GM21367 (cell line): Measurements from ENCODE around the gene CYP2B6.
"Not testable (repeated sequence)": the region's sequence is repeated elsewhere in the genome, so short reads cannot be mapped to it uniquely, and the experiment has no call there.

Experiments used
- ATAC-seq: cut with Tn5 transposase; IDR thresholded peaks from one replicate; pipeline ENCODE4 v1.9.1; 2021; ENCODE audit not compliant: unreplicated experiment

CYP2B6 gene

DNA sequence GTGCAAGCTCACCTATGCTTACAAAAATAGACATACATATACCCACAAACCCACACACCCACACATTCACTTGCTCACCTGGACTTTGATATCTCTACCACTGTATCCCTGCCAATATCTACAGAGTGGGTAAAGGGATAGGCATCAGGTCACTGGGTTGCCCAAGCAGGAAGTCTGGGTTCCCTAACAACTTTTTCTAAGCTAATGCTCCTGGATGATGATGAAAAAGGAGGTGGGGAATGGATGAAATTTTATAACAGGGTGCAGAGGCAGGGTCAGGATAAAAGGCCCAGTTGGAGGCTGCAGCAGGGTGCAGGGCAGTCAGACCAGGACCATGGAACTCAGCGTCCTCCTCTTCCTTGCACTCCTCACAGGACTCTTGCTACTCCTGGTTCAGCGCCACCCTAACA lies at the start of gene CYP2B6:
TSS of gene CYP2B6 (plus strand) at position 311 of the 410 bp plus-strand sequence. CDS start at position 335, 24 bp downstream.
- no peak for ATAC-seq

DNA sequence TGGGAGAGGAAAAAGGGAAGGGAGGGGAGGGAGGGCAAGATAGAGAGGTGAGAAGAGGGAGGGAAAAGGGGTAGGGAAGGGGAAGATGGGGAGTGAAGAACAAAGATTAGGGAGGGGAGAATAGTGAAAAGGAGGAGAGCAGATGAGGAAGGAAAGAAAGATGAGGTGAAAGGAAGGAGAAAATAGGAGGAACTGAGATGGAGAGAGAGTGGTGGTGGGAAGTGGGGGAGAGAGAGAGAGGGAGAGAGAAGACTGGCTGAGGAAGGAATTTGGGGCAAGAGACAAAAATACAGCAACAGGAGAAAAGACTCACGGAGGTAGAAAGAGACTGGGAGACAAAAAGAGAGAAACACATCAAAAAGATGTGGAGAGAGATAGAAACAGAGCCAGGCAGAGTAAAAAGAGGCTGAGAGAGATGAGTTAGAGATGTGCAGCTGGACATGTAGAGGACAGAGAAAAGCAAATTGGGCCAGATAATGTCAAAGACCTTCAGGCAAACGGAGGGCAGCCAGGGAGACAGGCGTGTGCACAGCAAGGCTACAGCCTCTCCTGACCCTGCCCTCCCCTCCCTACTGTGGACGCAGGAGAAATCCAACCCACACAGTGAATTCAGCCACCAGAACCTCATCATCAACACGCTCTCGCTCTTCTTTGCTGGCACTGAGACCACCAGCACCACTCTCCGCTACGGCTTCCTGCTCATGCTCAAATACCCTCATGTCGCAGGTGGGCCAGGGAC lies 49.4 kb upstream of the CYP2B6 start:
- no peak for ATAC-seq

DNA sequence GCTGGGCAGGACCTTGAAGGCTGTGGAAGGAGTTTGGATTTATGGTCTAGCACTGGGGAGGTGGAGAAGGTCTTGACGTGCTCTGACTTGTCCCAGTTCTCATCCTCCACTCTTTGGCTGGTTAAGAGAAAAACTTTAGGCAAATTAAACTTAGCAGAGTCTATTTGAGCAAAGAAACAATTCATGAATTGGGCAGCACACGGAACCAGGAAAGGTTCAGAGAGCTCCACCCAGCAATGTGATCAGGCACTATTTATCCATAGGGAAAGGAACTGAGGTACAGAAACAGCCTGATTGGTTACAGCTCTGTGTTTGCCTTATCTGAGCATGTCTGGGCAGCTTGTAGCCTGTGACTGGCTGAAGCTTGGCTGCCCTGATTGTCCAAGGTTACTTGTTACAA lies 45.4 kb upstream of the CYP2B6 start:
- ATAC-seq: no peak

DNA sequence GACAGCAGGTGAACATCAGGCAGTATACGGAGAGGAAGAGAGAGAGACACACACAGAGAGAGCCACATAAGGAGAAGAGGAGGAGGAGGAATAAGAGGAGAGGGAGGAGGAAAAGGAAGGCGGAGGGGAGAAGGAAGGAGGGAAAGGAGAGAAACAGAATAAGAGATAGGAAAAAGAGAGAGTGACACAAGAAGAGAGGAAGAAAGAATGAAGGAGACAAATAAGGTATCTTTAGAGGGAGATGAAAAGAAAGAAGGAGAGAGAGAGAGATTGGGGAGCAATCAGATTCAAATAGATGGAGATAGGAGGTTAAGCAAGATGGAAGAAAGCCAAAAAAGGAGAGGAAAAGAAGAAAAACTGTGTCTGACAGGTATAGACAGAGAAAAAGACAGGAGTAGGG lies 44.0 kb upstream of the CYP2B6 start:
- ATAC-seq: no peak

DNA sequence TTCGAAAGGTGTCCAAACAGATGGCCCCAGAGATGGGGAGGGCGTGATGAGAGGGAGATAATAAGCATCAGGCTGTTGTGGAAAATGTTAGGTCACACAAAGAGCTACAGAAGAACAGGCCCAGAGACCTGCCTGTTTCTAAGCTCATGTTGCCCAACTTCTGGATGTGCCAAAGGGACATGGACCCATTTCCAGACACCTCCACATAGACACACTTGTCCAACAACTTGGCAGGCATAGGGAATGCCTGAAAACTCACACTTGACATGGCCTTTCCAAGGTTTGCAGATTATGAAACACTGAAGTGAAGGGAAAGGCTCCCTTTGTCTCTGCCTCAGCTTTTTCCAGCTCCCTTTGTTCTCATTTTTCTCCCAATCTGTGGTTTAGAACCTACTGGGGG lies 43.5 kb upstream of the CYP2B6 start:
- no peak for ATAC-seq

DNA sequence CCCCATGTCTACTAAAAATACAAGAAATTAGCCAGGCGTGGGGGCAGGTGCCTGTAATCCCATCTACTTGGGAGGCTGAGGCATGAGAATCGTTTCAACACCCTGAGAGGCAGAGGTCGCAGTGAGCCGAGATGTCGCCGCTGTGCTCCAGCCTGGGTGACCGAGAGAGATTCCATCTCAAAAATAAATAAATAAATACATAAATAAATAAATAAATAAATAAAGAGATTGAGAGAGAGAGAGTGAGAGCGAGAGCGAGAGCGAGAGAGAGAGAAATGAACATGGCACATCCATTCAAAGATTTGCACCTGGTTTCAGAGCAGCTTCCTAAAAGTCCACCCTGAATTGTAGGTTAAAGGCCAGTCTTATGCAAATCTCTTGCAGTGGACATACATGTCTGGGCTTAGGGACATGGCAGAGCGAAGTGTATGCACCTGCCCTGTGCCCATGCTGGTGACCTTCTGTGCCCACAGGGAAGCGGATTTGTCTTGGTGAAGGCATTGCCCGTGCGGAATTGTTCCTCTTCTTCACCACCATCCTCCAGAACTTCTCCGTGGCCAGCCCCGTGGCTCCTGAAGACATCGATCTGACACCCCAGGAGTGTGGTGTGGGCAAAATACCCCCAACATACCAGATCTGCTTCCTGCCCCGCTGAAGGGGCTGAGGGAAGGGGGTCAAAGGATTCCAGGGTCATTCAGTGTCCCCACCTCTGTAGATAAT lies 42.3 kb upstream of the CYP2B6 start:
- ATAC-seq: no peak

DNA sequence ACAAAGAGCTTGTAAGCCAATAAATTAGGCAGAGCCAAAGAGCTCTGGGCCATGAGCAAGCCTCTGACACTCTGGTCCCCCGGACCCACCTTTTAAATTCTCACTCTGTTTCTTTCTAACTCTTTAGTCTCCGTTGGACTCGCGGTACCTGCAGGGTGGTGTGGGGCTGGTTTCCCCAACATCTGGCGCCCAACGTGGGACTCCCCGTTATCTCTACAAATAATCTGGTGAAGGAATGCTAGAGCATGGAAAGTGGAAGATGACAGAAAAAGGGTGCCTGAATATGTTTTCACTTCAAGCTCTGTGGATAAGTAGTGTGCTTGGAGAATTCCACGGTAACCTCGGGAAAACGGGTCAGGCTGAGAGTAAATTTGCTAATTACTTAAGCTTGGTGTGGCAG lies 36.5 kb upstream of the CYP2B6 start:
- no peak for ATAC-seq

DNA sequence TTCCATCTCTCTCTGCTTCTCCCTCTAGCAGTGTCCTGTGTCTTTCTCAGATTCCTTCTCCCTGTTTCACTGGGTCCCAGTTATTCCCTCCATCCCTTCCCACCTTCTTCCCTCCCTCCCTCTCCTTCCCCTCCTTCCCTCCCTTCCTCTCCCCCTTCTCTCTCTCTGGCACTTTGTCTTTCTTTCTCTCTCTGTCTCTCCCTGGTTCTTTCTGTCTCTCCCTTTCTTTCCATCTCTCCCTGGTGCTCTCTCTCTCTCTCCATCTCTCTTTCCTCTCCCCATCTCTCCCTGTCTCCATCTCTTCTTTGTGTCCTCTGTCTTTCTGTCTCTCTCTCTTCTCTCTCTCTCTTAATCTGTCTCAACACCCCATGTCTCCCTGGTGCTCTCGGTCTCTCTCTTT lies 31.7 kb upstream of the CYP2B6 start:
- no peak for ATAC-seq

DNA sequence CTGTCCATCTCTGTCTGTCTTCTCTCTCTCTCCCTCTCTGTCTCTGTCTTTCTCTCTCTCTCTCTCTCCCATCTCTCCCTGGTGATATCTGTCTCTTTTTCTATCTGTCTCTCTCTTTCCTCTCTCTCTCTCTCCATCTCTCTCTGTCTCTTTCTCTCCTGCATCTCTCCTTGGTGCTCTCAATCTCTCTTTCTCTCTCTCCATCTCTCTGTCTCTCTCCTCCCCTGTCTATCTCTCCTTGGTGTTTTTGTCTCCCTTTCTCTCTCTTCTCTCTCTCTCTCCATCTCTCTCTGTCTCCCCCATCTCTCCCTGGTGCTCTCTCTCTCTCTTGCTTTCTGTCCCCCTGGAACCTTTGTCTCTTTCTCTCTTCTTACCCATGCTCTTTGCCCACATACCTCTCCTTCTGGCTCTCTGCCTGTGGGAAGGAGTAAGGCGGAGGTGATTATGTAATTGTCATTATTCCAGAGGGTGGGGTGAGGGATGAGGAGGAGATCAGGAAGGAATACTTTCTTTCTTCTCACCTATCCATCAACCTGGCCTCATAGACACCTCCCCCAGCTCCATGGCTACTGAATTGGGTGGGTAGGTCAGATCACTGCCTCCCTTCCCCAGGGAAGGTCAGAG lies 30.9 kb upstream of the CYP2B6 start:
- ATAC-seq: no peak

DNA sequence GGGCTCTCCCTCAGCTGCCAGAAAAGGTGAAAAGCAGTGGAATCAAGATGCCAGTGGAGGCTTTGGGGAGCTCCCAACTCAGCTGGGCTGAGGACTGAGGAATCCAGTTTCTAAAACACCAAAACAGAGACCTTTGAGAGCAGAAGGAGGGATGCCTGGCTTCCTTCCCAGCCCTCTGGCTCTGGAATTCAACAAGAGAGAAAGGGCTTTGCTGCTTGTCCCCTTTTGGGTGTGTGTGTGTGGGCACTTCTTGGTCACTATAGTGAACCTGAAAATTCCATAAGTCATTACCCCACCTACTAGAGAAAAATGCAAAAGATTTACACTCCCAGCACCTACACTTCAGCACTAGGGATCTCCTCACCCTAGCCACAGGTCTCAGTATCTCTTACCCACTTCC lies 30.3 kb upstream of the CYP2B6 start:
- ATAC-seq: no peak

DNA sequence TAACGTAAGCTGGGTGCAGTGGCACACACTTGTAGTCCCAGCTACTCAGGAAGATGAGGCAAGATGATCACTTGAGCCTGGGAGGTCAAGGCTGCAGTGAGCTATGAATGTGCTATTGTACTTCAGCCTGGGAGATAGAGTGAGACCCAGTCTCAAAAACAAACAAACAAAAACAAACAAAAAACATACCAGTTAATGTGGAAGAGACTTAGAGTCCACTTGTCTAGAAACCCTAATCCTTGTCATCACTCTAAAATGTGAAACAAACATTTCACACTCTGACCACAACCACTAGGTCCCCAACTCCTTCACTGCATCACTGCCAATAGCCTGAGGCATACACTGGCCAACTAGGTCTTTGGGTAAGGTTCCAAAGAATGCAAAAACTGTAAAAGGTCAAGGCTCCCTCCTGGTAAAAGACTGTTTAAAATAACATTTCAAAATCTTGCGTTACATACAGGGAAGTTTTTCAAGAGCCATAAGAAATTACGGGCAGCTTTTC lies 28.6 kb upstream of the CYP2B6 start:
- no peak for ATAC-seq

DNA sequence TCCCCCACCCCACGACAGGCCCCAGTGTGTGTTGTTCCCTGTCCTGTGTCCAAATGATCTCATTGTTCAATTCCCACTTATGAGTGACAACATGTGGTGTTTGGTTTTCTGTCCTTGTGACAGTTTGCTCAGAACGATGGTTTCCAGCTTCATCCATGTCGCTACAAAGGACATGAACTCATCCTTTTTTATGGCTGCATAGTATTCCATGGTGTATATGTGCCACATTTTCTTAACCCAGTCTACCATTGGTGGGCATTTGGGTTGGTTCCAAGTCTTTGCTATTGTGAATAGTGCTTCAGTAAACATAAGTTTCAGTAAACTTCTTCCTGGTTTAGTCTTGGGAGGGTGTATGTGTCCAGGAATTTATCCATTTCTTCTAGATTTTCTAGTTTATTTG lies 26.7 kb upstream of the CYP2B6 start:
- not testable (repeated sequence) for ATAC-seq

DNA sequence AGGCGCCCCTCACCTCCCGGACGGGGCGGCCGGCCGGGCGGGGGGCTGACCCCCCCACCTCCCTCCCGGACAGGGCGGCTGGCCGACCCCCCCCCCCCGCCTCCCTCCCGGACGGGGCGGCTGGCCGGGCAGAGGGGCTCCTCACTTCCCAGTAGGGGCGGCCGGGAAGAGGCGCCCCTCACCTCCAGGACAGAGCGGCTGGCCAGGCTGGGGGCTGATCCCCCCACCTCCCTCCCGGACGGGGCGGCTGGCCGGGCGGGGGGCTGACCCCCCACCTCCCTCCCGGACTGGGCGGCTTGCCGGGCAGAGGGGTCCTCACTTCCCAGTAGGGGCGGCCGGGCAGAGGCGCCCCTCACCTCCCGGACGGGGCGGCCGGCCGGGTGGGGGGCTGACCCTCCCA lies 25.7 kb upstream of the CYP2B6 start:
- not testable (repeated sequence) for ATAC-seq

DNA sequence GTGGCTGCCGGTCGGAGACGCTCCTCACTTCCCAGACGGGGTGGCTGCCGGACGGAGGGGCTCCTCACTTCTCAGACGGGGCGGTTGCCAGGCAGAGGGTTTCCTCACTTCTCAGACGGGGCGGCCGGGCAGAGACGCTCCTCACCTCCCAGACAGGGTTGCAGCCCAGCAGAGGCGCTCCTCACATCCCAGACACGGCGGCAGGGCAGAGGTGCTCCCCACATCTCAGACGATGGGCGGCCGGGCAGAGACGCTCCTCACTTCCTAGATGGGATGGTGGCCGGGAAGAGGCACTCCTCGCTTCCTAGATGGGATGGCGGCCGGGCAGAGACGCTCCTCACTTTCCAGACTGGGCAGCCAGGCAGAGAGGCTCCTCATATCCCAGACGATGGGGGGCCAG lies 24.5 kb upstream of the CYP2B6 start:
- ATAC-seq: not testable (repeated sequence)

DNA sequence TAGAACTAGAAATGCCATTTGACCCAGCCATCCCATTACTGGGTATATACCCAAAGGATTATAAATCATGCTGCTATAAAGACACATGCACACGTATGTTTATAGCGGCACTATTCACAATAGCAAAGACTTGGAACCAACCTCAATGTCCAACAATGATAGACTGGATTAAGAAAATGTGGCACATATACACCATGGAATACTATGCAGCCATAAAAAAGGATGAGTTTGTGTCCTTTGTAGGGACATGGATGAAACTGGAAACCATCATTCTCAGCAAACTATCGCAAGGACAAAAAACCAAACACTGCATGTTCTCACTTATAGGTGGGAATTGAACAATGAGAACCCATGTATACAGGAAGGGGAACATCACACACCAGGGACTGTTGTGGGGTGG lies 23.0 kb upstream of the CYP2B6 start:
- not testable (repeated sequence) for ATAC-seq

DNA sequence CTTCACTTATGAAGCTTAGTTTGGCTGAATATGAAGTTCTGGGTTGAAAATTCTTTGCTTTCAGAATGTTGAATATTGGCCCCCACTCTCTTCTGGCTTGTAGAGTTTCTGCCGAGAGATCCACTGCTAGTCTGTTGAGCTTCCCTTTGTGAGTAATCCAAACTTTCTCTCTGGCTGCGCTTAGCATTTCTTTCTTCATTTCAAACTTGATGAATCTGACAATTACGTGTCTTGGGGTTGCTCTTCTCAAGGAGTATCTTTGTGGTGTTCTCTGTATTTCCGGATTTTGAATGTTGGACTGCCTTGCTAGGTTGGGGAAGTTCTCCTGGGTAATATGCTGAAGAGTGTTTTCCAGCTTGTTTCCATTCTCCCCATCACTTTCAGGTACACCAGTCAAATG lies 21.4 kb upstream of the CYP2B6 start:
- not testable (repeated sequence) for ATAC-seq

DNA sequence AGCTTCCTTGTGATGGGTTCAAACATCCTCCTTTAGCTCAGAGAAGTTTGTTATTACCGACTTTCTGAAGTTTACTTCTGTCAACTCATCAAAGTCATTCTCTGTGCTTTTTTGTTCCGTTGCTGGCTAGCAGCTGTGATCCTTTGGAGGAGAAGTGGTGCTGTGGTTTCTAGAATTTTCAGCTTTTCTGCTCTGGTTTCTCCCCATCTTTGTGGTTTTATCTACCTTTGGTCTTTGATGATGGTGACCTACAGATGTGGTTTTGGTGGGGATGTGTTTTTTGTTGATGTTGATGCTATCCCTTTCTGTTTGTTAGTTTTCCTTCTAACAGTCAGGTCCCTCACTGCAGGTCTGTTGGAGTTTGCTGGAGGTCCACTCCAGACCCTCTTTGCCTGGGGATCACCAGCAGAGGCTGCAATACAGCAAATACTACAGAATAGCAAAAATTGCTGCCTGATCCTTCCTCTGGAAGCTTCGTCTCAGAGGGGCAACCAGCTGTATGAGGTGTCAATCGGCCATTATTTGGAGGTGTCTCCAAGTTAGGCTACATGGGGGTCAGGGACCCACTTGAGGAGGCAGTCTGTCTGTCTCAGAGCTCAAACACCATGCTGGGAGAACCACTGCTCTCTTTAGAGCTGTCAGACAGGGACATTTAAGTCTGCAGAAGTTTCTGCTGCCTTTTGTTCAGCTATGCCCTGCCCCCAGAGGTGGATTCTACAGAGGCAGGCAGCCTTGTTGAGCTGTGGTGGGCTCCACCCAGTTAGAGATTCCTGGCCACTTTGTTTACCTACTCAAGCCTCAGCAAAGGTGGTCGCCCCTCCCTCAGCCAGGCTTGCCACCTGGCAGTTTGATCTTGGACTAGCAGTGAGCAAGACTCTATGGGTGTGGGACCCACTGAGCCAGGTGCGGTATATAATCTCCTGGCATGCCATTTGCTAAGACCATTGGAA lies 20.4 kb upstream of the CYP2B6 start:
- ATAC-seq: not testable (repeated sequence)

DNA sequence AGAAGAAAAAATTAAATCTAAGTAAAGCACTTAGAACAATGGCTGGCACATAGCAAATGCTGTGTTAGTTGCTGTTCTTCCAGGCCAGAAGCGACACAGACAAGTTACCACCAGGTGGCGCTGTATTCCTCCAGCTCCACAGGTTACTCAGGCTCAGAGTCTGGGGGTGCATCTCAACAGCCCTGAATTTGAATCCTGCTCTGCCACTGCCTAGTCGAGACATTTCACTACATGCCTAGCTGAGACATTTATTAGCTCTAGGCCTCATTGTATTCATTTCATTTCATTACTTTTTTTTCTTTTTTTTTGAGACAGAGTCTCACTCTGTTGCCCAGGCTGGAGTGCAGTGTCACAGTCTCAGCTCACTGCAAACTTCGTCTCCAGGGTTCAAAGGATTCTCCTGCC lies 16.4 kb upstream of the CYP2B6 start:
- no peak for ATAC-seq

DNA sequence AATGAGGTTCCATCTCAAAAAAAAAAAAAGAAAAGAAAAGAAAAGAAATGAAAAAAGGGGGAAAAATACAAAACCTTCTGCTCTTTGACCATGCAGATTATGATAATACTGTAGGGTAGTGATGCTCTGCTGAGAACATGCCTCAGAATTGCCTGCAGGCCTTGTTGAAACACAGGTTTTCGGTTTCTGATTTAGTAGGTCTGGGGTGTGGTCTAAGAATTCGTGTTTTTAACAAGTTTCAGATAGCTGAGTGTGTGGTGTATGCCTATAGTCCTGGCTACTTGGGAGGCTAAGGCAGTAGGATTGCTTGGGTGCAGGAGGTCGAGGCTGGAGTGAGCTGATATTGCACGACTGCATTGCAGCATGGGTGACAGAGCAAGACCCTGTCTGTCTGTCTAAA lies 14.9 kb upstream of the CYP2B6 start:
- ATAC-seq: no peak

DNA sequence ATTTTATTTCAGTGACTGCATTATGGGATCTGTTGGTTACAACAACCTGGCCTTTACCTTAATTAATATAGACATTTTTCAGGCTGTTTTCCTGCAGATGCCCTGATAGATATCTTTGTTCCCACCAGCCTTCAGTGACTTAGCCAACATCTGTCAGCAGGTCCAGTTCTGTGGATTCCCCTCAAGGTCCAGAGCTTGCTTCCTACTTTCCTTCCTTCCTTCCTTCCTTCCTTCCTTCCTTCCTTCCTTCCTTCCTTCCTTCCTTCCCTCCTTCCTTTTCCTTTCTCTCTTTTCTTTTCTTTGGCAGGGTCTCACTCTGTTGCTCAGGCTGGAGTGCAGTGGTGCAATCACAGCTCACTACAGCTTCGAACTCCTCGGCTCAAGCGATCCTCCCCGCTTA lies 14.4 kb upstream of the CYP2B6 start:
- no peak for ATAC-seq

DNA sequence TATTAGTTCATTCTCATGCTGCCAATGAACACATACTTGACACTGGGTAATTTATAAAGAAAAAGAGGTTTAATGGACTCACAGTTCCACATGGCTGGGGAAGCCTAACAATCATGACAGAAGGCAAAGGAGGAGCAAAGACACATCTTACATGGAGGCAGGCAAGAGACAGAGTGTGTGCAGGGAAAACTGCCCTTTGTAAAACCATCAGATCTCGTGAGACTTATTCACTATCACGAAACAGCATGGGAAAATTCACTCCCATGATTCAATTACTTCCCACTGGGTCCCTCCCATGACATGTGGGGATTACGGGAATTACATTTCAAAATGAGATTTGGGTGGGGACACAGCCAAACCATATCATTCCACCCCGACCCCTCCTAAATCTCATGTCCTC lies 11.3 kb upstream of the CYP2B6 start:
- ATAC-seq: not testable (repeated sequence)
